HG02623 (cell line): ENCODE results near the gene CPNE6.

Source experiments
- ATAC-seq: cut with Tn5 transposase; IDR thresholded peaks from one replicate; pipeline ENCODE4 v1.9.1; 2021; ENCODE audit warnings: moderate library complexity; ENCODE audit not compliant: unreplicated experiment

CPNE6 gene

DNA sequence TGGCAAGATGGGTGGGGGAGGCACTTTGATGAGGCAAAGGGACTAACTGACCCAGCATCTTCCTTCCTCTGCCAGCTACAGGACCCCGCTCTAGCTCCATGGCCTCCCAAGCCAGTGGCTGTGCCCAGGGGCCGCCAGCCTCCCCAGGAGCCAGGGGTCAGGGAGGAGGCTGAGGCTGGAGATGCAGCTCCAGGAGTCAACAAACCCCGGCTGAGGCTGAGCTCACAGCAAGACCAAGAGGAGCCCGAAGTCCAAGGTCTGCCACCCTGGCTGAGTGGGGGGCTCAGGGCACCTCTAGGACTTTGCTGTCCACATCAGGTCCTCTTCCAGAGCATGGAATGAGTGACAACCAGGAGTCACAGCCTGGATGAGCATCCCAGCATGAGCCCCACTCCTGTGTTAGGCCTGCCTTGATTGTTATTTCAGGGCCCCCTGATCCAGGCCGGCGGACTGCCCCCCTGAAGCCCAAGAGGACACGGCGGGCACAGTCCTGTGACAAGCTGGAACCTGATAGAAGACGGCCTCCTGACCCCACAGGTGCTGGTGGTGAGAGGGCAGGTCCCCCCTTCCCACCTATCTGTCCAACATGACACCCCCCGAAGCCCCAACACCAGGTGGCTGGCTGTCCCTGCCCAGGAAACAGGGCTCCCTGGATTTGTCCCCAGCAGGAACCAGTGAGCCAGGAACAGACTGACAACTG lies 2.5 kb upstream of the CPNE6 start:
- no peak for ATAC-seq

DNA sequence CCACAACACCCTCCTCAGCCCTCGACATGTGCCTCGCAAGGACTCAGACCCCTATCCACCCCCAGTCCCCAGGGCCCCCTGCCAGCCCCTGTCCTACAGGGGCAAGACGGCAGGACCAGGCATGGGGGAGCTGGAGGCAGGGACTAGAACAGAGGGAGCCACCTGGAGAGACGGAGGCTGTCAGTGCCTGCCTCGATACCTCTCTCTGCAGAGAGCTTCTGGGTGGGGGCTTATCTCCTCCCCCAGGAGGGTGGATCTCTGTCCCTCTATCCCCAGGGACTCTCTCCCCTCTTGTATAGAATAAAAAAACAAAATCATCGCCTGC lies 2.0 kb upstream of the CPNE6 start:
- no peak for ATAC-seq

DNA sequence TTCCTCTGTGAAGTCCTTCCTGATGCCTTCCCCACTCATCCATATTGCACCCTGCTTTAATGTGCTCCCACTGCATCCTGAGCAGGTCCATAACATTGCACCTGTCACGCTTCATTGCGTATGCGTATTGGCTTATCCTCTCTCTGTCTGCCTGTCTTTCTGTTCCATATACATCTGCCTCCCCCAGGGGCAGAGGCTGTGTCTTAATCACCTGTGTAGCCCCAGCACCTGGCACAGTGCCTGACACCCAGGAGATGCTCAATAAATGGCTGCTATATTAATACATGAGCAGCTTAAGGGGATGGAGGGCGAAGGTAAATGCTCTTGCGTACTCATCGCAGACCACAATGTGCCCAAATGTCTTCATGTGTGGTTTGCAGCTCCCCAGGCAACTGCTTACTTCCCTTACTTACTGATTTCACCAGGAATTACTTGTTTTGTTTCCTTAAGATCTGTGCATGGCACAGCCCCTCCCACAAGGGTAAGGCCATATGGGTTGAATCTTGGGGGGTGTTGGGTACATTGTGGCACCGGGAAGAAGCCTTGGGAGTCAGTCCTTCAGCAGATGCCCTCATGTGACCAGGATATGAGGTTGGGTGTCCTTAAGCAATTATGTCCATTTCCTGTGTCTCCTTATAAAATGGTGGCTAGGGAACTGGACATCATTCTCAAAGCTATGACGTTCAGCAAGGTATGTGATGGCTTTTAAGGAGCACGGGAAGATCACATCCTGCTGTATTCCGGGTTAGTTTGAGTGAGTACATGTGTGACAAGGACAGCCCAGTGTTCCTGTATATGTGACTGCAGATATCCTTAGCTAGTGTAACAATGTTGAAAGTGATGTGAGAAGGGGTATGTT lies 848 bp upstream of the CPNE6 start:
- ATAC-seq = no peak

DNA sequence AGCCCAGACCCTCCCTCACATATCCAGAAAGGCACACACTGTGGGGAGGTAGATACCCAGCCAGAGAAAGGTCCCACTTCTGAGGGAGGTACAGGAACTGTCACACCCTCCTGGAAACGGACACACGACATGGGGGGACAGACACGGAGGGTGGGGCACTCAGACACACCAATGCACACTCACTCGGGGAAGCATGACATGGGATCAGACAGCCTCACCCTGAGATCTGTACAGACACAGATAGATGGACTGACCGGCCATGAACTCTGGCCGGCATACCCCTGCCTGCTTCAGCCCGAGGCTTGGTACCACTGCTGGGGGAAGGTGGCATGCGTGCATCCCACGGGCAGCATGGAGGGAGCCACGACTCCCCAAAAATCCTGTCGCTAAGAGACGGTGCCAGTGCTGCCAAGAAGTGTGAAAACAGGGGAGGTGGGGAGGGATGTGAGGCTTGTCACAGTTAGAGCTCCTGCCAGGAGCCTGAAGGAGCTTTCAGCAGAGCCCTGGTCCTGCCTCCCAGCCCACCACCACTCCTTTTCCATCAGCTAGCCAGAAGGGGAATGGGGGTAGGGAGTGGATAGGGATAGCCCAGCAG lies 571 bp downstream of the CPNE6 start:
- ATAC-seq = no peak

DNA sequence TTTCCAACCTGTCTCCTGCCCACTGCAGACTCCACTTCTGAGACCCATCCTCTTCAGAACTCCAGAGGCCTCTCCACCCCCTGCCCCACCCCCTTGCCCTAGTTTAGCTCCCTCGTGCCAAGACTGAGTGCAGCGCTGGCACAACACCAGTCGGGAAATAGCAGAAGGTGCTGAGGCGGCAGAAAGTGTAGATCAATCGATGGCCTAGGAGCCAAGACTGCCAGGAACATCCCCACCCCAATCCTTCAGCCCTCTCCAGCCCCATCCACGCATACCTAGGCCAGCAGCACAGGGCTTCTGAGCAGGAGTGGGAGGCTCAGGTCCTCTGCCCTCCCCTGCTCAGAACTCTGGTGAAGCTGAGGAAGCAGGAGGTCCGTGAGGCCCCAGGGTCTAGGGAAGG lies 1.1 kb downstream of the CPNE6 start:
- no peak for ATAC-seq

DNA sequence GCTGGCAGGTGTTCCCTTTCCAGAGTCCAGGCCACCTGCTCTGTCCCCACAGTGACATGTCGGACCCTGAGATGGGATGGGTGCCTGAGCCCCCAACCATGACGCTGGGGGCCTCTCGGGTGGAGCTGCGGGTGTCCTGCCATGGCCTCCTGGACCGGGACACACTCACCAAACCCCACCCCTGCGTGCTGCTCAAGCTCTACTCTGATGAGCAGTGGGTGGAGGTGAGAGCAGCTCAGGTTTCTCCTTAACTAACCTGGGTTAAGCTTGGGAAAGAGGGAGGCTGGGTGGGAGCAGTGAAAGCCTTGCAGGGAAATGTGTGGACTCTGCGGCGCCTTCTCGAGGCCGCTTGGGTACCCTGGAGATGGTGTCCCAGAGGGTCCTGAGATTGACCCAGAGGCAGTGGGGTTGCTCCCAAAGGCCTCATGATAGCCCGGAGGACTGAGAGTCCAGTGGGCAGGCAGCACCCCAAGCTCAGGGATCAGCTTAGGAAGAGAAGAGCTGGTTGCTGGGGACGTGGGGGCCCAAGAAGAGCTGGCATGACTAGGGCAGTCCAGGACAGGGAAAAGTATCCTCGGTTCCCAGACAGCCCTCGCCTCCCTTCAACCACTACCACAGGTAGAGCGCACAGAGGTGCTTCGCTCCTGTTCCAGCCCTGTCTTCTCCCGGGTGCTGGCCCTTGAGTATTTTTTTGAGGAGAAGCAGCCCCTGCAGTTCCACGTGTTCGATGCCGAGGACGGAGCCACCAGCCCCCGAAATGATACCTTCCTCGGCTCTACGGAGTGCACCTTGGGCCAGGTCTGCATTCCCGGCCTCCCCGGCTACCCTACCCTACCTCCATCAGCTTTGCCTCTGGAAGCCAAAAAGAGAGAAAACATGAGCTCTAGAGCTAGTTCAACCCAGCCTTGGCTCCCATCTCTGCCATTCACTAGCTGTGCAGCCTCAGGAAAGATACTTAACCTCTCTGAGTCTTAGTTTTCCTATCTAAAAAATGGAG lies 1.8 kb downstream of the CPNE6 start:
- ATAC-seq = no peak

DNA sequence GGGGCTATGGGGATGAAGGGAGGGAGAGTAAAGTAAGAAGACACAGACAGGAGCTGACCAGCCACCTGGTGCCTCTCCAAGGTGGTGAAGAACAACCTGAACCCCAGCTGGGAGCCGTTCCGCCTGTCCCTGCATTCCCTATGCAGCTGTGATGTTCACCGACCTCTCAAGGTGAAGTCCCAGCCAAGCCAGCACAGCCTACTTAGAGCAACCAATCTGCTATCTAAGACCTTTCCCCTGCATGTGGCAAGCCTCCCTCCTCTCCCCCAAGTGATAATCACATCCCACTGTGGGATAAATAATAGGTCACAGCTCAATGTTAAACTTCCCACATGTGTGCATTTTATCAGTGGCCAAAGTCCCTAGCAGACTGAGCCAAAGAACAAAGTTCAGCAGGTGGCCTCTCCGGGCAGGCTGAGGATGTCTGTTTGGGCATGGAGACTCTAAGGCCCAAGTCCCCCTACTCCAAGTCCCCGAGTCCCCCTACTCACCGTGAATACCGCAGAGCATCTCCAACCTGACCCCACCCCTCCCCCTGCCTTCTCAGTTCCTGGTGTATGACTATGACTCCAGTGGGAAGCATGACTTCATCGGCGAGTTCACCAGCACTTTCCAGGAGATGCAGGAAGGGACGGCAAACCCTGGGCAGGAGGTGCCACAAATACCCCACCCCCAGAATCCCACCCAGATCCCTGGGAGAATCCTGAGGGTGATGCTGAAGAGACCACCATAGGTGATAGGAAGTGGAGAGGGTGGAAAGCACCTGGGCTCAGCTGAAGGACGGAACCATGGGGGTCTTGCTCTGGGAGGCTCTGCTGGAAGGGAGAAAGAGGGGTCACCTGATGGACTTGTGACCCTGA lies 3.5 kb downstream of the CPNE6 start:
- no peak for ATAC-seq

DNA sequence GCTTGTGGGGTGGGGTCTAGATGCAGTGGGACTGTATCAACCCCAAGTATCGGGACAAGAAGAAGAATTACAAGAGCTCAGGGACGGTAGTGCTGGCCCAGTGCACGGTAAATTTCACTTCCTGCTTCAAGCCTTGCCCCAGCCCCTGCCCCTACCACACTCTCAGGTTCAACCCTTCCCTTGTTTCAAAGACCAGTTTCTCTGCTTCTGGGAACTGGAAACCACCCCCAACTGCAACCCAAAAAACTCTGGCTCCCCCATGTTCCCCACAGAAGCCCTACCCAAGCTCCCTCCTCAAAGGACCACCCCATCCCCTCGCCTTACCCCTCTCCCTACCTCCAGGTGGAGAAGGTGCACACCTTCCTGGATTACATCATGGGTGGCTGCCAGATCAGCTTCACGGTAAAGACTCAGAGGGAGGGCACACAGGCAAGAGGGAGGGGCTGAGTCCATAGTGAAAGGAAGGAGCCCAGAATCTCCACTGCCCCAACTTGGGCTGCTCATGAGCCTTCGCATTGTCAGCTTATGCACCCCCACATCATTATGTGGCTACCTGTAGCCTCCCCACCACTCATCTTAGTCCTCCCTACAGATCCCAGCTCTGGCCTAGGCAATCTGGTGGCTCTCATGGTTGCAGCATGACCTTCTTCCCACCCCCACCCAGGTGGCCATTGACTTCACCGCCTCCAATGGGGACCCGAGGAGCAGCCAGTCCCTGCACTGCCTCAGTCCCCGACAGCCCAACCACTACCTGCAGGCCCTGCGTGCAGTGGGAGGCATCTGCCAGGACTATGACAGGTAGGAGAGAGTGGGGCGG lies 4.3 kb downstream of the CPNE6 start:
- ATAC-seq = no peak

DNA sequence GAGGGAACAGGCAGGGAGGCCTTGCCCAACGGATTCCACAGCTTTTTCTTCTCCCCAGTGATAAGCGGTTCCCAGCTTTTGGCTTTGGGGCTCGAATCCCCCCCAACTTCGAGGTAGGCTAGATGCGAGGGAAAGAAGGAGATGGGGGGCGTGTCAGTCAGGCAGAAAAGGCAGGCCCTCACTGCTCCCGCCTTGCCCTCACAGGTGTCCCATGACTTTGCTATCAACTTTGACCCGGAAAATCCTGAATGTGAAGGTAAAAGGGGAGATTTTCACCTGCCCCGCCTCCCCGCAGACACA lies 4.9 kb downstream of the CPNE6 start:
- ATAC-seq = no peak

DNA sequence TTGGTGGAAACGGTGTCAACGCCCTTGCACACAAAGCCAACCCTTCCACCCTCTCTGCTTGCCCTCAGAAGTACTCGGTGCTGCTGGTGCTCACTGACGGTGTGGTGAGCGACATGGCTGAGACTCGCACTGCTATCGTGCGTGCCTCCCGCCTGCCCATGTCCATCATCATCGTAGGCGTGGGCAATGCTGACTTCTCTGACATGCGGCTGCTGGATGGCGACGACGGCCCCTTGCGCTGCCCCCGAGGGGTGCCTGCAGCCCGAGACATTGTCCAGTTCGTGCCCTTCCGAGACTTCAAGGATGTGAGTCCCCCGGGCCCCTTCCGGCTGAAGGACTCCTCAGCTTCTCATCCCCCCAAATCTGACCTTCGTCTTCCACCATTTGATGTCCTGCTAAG lies 5.7 kb downstream of the CPNE6 start:
- ATAC-seq = no peak

DNA sequence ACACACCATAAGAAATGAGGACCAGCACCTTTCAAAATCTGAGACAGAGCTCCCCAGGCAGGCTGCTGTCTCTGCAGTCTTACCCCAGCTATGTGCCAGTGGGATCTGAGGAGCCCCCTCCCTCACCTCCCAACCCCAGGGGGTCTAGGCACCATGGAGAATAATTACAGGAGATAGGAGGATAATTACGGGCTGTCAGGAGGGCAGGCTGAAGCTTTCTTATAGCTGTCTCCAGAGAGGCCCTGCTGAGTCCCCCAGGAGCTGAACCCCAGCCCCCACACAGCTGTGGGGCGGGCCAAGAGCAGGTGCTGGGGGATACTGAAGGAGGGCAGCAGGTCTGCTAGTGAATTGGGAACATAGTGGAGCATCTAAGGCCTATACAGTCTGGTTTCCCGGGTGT lies 6.8 kb downstream of the CPNE6 start:
- no peak for ATAC-seq

DNA sequence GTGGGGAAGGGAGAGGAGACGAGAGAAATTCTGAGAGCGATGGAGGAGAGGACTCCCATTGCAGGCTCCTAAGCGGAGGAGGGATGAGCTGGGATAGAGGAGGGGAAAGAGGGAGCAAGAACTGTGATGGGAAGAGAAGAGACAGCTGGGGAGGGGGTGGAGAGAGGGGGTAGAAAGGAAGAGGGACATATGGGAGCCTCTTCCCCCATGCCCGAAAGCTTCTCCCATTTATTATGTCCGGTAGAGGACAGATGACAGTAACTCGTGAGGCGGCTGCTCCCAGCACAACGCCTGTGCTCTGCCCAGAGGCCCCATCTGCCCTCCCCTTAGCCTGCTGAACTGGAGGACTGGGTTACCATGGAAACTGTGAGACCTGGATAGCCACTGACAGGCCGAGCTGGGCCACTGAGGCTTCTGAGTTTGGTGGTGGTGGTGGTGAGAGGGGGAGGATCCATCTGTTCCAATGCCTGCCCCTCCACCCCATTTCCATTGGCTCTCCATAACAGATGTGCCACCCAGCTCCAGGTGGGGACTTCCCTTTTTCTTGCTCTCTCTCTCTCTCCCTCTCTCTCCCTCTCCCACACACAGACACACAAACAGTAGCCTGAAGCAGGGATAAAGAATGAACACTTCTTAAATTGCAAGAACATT lies 8.3 kb downstream of the CPNE6 start:
- no peak for ATAC-seq

DNA sequence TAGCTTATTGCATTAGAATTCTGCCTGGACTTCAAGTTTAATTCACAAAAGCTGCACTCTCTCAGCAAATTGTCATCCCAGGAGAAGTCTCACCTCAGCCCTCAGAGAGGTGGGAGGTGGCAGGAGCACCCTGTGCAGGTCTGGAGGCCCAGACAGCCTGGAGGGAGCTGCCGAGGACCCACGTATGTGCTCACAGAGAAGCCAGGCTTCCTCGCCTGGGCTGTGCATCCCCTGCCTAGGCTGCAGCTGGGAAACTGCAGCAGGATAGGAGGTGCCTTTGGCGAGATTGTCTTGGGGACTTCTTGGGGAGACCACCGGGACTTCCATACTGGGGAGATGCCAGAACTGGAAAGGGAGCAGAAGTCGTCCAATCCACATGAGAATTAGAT lies 8.8 kb downstream of the CPNE6 start:
- no peak for ATAC-seq

DNA sequence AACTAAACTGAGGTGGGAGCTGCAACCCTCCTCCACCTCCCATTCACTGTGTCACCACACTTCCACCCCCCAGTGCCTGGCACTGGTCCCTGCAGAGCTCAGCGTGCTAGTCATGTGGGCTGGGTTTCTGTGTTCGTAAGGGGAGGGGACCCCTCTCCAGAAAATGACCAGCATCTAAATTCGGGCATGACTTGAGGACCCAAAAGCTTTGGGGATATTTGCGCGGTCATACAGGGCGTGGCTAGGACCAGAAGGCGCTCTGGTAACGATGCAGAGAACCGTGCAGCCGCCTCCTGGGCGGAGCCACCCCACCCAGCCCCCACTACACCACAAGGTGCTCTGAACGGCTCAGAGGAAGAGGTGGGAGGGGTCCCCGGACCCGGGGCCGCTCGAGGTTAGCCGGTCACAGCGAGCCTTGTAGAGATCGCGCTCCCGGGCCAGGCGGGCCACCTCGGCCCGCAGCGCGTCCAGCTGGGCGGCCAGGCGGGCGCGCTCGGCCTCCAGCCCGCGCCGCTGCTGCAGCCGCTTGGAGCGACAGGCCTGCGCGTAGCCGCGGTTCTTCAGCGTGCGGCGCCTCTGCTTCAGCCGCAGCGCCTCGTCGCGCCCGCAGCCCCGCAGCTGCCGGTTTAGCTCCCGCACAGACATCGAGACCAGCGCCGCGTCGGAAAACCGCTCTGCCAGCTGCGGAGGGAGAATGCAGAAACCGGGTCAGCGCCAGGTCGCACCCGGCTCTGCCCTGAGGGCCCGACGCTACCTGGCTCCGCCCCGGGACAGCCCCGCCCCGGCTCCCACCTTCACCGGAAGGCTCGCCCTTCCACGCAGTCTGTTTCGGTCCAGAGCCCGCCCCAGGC lies 9.8 kb downstream of the CPNE6 start:
- ATAC-seq = peak; percentile 85

DNA sequence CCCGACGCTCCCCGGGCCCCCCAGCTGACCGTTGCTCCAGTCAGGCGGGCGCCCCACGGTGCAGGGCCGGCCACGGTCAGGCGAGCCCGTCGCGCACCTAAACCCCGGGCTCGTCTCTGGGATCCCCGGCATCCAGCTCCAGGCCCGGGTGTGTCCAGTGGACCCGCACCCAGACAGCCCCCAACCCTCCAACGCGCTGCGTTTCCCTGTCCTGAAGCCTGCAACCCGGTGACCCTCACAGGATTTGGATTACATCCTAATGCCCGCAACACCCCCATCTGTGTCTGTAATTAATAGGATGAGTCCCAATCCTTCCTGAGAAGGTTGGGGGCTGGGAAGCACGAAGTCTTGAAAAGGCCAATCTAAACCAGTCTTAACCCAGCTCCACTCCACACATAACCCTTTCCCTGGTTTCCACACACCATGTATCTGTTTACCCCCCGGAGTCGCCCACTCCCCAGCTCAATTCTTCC lies 10.4 kb downstream of the CPNE6 start:
- no peak for ATAC-seq

DNA sequence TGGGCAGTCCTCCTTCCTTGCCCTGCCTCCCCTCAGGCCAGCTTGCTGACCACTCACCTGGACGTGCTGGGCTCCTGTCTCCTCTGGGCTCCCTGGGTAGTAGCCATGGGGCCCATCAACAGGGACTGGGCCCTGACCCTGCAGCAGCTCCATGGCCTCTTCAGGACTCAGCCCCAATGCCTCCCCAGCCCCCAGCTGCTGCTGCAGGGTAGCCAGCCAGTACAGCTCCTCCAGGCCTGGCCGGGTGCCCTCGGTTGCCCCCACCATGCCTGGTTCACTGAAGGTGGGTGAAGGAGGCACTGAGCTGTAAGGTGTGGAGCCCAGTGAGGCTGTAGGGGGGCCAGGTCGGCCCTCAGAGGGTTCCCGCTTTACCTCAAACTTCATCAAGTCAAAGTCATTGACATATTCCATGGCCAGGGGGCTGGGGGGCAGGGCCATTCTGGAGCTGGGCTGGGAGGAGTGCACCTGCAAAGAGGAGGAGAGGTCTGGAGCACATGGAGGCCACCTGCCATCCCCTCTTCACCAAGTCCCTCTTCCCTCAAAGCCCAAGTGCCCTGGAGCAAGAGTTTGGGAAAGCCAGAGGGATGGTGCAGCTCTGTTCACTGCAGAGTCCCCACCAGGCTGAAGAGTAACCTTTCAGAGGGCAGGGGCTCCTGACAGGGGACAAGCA lies 11.2 kb downstream of the CPNE6 start:
- ATAC-seq = no peak

DNA sequence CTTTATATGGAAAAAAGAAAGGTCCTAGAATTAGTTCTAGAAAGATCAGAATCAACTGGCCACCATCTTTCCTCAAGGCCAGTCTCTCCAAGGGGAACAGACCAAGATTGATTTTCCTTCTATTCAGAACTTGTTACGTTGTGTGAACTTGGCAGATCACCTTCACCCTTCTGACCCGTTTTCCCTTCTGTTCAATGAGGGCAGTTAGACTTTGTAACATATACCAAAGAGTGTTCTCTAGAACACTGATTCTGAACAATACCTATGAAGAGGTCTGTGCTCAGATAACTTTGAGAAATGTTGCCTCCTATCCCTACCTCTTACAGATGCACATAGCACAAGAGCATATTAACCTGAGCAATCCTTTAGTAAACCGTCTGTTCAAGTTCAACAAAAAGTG lies 12.1 kb downstream of the CPNE6 start:
- ATAC-seq = no peak
